HCT116 (cell line): Measurements from ENCODE around the gene MED16. TPM values are rescaled to one million over a fixed set of nuclear protein-coding genes. Genes with fewer than 3 reads are reported as not detected.

Source experiments
- ATAC-seq: fragments of 200-7000 bp; cut with Tn5 transposase; 2 replicates; pipeline ENCODE4 v1.9.1; 2020; ENCODE audit warnings: mild to moderate bottlenecking, moderate library complexity
- BruUV-seq: library from RNA; stranded (reverse); fragments of 400-500 nt; replicated peaks from 2 replicates; lab custom pipeline; 2021; lab: Mats Ljungman, UMichigan
- CTCF ChIA-PET: fragments of 300-600 bp; sonication (Branson Sonifier 250); formaldehyde crosslinking; loops from one replicate; lab custom pipeline; 2021; ENCODE audit warnings: antibody characterized with exemption; lab: Charles Lee
- POLR2A ChIA-PET: fragments of 300-600, 350-600 bp; sonication (Branson Sonifier 250); formaldehyde crosslinking; loops from one replicate; lab custom pipeline; 2021; ENCODE audit warnings: antibody characterized with exemption; lab: Charles Lee
- RAD21 ChIA-PET, 2 experiments: fragments of 300-600 bp; sonication (Branson Sonifier 250); formaldehyde crosslinking; loops; one replicate each; lab custom pipeline; 2023; ENCODE audit warnings: low total read pairs in 2 of 2; ENCODE audit not compliant: uncharacterized antibody in 2 of 2, unreplicated experiment in 2 of 2, low non-redundant PET in 1 of 2; lab: Charles Lee
- DNase-seq: peaks from one replicate; pipeline ENCODE4 v3.0.0-alpha.2; 2010; ENCODE audit warnings: low read depth, low spot score
- H2AFZ ChIP-seq: fragments of 200-600 bp; shearing (Covaris generic), sonication (generic); 2 replicates; pipeline ENCODE4 v1.6.1; 2017; ENCODE audit warnings: low read depth, mixed run types, mixed read lengths, antibody characterized with exemption, low read length; ENCODE audit not compliant: poor library complexity, severe bottlenecking
- H3K27ac ChIP-seq: 2 replicates; pipeline ENCODE4 v1.5.1; 2012; ENCODE audit warnings: low read depth, low read length
- H3K27me3 ChIP-seq: fragments of 200-600 bp; sonication (generic); 2 replicates; pipeline ENCODE4 v1.6.1; 2016; ENCODE audit warnings: mixed run types, low read length, mixed read lengths; ENCODE audit not compliant: insufficient read depth
- H3K36me3 ChIP-seq, 2 experiments: fragments of 200-500 bp in 1 of 2; fragments of 200-600 bp in 1 of 2; sonication (Bioruptor generic) in 1 of 2; sonication (generic) in 1 of 2; 2 replicates each; pipeline versions ENCODE4 v1.5.1 to v1.6.1; 2014 to 2016; ENCODE audit warnings: low read length in 2 of 2, inconsistent platforms in 1 of 2, mixed read lengths in 1 of 2, mixed run types in 1 of 2; ENCODE audit not compliant: insufficient read depth in 2 of 2, control insufficient read depth in 1 of 2
- H3K4me1 ChIP-seq, 2 experiments: fragments of 200-600 bp in 1 of 2; sonication (generic) in 1 of 2; 2 replicates each; pipeline versions ENCODE4 v1.5.1 to v1.6.1; 2012 to 2017; ENCODE audit warnings: low read length in 2 of 2, inconsistent platforms in 1 of 2, mild to moderate bottlenecking in 1 of 2, mixed read lengths in 1 of 2, mixed run types in 1 of 2, moderate library complexity in 1 of 2; ENCODE audit not compliant: insufficient read depth in 2 of 2, control insufficient read depth in 1 of 2
- H3K4me2 ChIP-seq: fragments of 200-600 bp; sonication (generic); 2 replicates; pipeline ENCODE4 v1.6.1; 2017; ENCODE audit warnings: mixed run types, low read length, mixed read lengths
- H3K4me3 ChIP-seq, 2 experiments: fragments of 200-600 bp in 1 of 2; sonication (generic) in 1 of 2; replicated peaks in 1 of 2; 2 replicates each; pipeline ENCODE4 v1.5.1; 2011 to 2016; ENCODE audit warnings: low read length in 2 of 2, control low read depth in 1 of 2, low read depth in 1 of 2, mild to moderate bottlenecking in 1 of 2, mixed read lengths in 1 of 2, mixed run types in 1 of 2
- H3K79me2 ChIP-seq: fragments of 200-600 bp; sonication (generic); 2 replicates; pipeline ENCODE4 v1.6.1; 2017; ENCODE audit warnings: mild to moderate bottlenecking, mixed run types, low read length, moderate library complexity, mixed read lengths; ENCODE audit not compliant: insufficient read depth
- H3K9ac ChIP-seq: fragments of 200-600 bp; sonication (generic); 2 replicates; pipeline ENCODE4 v1.6.1; 2016; ENCODE audit warnings: low read length, mixed read lengths
- H3K9me2 ChIP-seq: fragments of 200-600 bp; sonication (generic), shearing (Covaris generic); 2 replicates; pipeline ENCODE4 v1.6.1; 2017; ENCODE audit warnings: mixed run types, mild to moderate bottlenecking, moderate library complexity; ENCODE audit not compliant: insufficient read depth
- H3K9me3 ChIP-seq, 2 experiments: fragments of 200-500 bp in 1 of 2; fragments of 200-600 bp in 1 of 2; sonication (Bioruptor generic) in 1 of 2; sonication (generic) in 1 of 2; 2 replicates each; pipeline ENCODE4 v1.6.1; 2014 to 2017; ENCODE audit warnings: low read length in 2 of 2, mixed read lengths in 2 of 2, inconsistent platforms in 1 of 2, low read depth in 1 of 2, mild to moderate bottlenecking in 1 of 2, mixed run types in 1 of 2, moderate library complexity in 1 of 2; ENCODE audit not compliant: control insufficient read depth in 1 of 2, insufficient read depth in 1 of 2
- H4K20me1 ChIP-seq: fragments of 200-600 bp; sonication (generic), shearing (Covaris generic); 2 replicates; pipeline ENCODE4 v1.6.1; 2017; ENCODE audit warnings: mixed run types, mild to moderate bottlenecking, moderate library complexity; ENCODE audit not compliant: insufficient read depth
- ATF3 ChIP-seq: IDR thresholded peaks from 2 replicates; pipeline ENCODE4 v1.6.1; 2012
- MAX ChIP-seq: IDR thresholded peaks from 2 replicates; pipeline ENCODE4 v1.6.1; 2012
- REST ChIP-seq: IDR thresholded peaks from 2 replicates; pipeline ENCODE4 v1.6.1; 2012; ENCODE audit warnings: low read depth
- TCF7L2 ChIP-seq: IDR thresholded peaks from 2 replicates; pipeline ENCODE4 v1.7.0; 2011; ENCODE audit warnings: borderline replicate concordance, inconsistent platforms; ENCODE audit not compliant: insufficient read depth, insufficient read length; ENCODE audit errors: extremely low read depth
- intact Hi-C: fragments of 100-400 bp; cut with micrococcal nuclease; formaldehyde crosslinking; loops from 2 replicates; pipeline ENCODE4 v1.10.0; 2022
- total RNA-seq: library from RNA; stranded (reverse); gene quantifications from one replicate; pipeline ENCODE4 v1.2.1, GENCODE V29; 2021; ENCODE audit not compliant: unreplicated experiment

The MED16 gene
- total RNA-seq, 1 experiment from 2014 or later, result 73.6 TPM

- POLR2A ChIA-PET, result no interaction called here
- Histone ChIP-seq H3K27me3 (no peaks in the 10 kb centered on the region), H2AFZ (no peak overlapping the region), H3K9ac (no peak overlapping the region), H3K9me2 (no peaks in the 10 kb centered on the region), H3K27ac (no peak overlapping the region), H3K4me1 (peaks cover 25 to 32% of the 10 kb centered on the region in 2 experiments), H3K4me2 (peak overlapping the region; percentile 92; the same call in 1 of the 2 replicates), H3K4me3 (no peak overlapping the region), H3K36me3 (no peaks in the 10 kb centered on the region; a peak in 1 of 4 replicates), H4K20me1 (no peaks in the 10 kb centered on the region), H3K9me3 (no peaks in the 10 kb centered on the region), H3K79me2 (peaks cover 11% of the 10 kb centered on the region; the same call in 1 of the 2 replicates)
- no peak for DNase-seq
- no TSS peak for BruUV-seq
- CTCF ChIA-PET, result no interaction called here
- TF ChIP-seq ATF3 (no peak), MAX (no peak)
- no peak for ATAC-seq
- RAD21 ChIA-PET, result no interaction called here
- intact Hi-C loops, result no loop called here
Measured at GRCh38 chr19:942133-942645, 49.2 kb upstream of the MED16 start.

- H3K27ac ChIP-seq, result peak overlapping the region; percentile 70
- no TSS peak for BruUV-seq
- H3K4me1 ChIP-seq, result peaks cover 25 to 32% of the 10 kb centered on the region in 2 experiments
- no peaks in the 10 kb centered on the region for H3K9me3 ChIP-seq
- ATAC-seq (no peak), DNase-seq (no peak)
- no peaks in the 10 kb centered on the region for H3K9me2 ChIP-seq
- H3K4me3 ChIP-seq, result peak overlapping the region; percentile 31 to 54
- CTCF ChIA-PET, result no interaction called here
- POLR2A ChIA-PET, result no interaction called here
- H4K20me1 ChIP-seq, result no peaks in the 10 kb centered on the region
- RAD21 ChIA-PET, result no interaction called here
- no peak overlapping the region for H2AFZ ChIP-seq
- peak overlapping the region; percentile 92 for H3K4me2 ChIP-seq
- intact Hi-C loops, result loop anchor here (2.0 kb wide), 1 partner anchor 15 kb away; the partner anchor contains the start of gene ARID3A
- TF ChIP-seq TCF7L2, result no peak
- no peak for TF ChIP-seq REST
- peaks cover 11% of the 10 kb centered on the region; the same call in 1 of the 2 replicates for H3K79me2 ChIP-seq
- H3K36me3 ChIP-seq, result no peaks in the 10 kb centered on the region
- no peaks in the 10 kb centered on the region for H3K27me3 ChIP-seq
- H3K9ac ChIP-seq, result peak overlapping the region; percentile 64
Measured at GRCh38 chr19:941292-942132, 48.5 kb upstream of the MED16 start.
